Right lobe of liver (tissue), 6 donors: ENCODE measurements around the gene GCNT1. TPM values are rescaled to one million over a fixed set of nuclear protein-coding genes. Genes with fewer than 3 reads are reported as not detected.
"Not testable (repeated sequence)": the region's sequence is repeated elsewhere in the genome, so short reads cannot be mapped to it uniquely, and the experiment has no call there.

Experiments
- ATAC-seq, 4 donors: fragments of 200-7000 bp; cut with Tn5 transposase; one replicate each; pipeline ENCODE4 v1.9.1; 2020; ENCODE audit warnings: mild to moderate bottlenecking in 4 of 4, moderate library complexity in 4 of 4
- DNase-seq, 3 donors: peaks; one replicate each; pipeline ENCODE4 v3.0.0-alpha.2; 2020
- H3K27ac ChIP-seq, 3 donors: fragments of 200-600 bp; one replicate each; pipeline ENCODE4 v1.8.0; 2022
- H3K27me3 ChIP-seq, 2 donors: fragments of 200-600 bp; one replicate each; pipeline ENCODE4 v1.8.0; 2022
- H3K36me3 ChIP-seq, 4 donors: fragments of 200-600 bp; sonication (generic) in 1 of 4; one replicate each; pipeline versions ENCODE4 v1.5.1 to v1.8.0; 2017 to 2022; ENCODE audit warnings: control low read depth in 1 of 4
- H3K4me1 ChIP-seq, 4 donors: fragments of 200-600 bp; sonication (generic) in 1 of 4; one replicate each; pipeline versions ENCODE4 v1.5.1 to v1.8.0; 2017 to 2022; ENCODE audit warnings: control low read depth in 1 of 4
- H3K4me3 ChIP-seq, 3 donors: fragments of 200-600 bp; one replicate each; pipeline ENCODE4 v1.8.0; 2022
- H3K9me3 ChIP-seq, 4 donors: fragments of 200-600 bp; sonication (generic) in 1 of 4; one replicate each; pipeline versions ENCODE4 v1.5.1 to v1.8.0; 2017 to 2022; ENCODE audit warnings: control low read depth in 1 of 4
- CTCF ChIP-seq, 4 donors: fragments of 200-600 bp in 3 of 4; fragments of 450-650 bp in 1 of 4; IDR thresholded peaks; one replicate each; pipeline versions ENCODE4 v1.5.1 to v1.8.0; 2016 to 2022; ENCODE audit warnings: antibody characterized with exemption in 4 of 4, mild to moderate bottlenecking in 2 of 4
- POLR2A ChIP-seq: fragments of 450-650 bp; IDR thresholded peaks from one replicate; pipeline ENCODE4 v1.6.1; 2017; ENCODE audit warnings: antibody characterized with exemption, mild to moderate bottlenecking
- WGBS: methylation state at CpG from one replicate; pipeline ENCODE4 v1.1.6; 2018; ENCODE audit warnings: low coverage, low lambda C conversion rate; ENCODE audit not compliant: insufficient coverage; ENCODE audit errors: missing lambda C conversion rate; 5-methylcytosine and 5-hydroxymethylcytosine counted together
- intact Hi-C, 2 donors: fragments of 100-400 bp; cut with DNase I; formaldehyde crosslinking; loops; one replicate each; pipeline versions ENCODE4 v1.11.2 to v1.14.1; 2022
- total RNA-seq, 6 experiments: library from RNA; depleted of rRNA in 2 of 6; stranded (reverse); fragments of >200 nt in 2 of 6; fragmentation: NEBNext Ultra II Directional in 3 of 6; extraction: Animal tissue kit (Norgen Biotek cat#: 25700) in 3 of 6; gene quantifications; one replicate each; pipeline versions ENCODE4 v1.1.0 to v1.2.4, GENCODE V29; 2016 to 2023
- donor health status: DM: no; HTN: yes; CAD: no.
- donor health status: DM: no; HTN: no; CAD: no.
- donor health status: DM: no; HTN: no; CAD: no.
- donor health status: DM: no; HTN: yes; CAD: no.
- donor health status: DM: no; HTN: yes; CAD: no.

GCNT1 gene
- total RNA-seq, 6 experiments from 2014 or later = 1.1 to 3.6 (median 2.7) TPM

DNA sequence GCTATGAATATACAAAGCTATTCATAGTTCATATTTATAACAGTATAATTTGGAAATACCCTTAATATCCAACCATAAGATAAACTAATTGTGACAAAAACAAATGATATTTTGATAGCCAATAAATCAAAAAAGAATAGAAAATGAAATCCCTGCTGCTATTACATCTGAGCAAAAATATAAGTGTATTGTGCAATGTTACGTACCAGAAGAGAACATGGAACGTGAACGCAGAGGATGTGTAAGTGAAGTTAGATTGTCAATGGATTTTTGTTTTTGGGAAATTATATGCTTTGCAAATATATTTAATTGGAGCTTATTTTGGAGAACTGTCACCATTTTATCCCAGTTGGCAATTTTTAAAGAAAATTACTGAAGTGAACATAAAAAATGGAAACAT lies 15.4 kb downstream of the GCNT1 start:
- Histone ChIP-seq H3K27ac (no peak overlapping the region), H3K9me3 (no peaks in the 10 kb centered on the region), H3K4me1 (no peaks in the 10 kb centered on the region), H3K27me3 (no peaks in the 10 kb centered on the region), H3K4me3 (no peak overlapping the region), H3K36me3 (no peaks in the 10 kb centered on the region)
- 62% methylated on average over 3 of the region's 3 CpGs for WGBS
- DNase-seq = no peak
- no peak for ATAC-seq
- TF ChIP-seq POLR2A = no peak
- no peak for TF ChIP-seq CTCF (IDR thresholded peaks at IDR 0.05)
- intact Hi-C loops = no loop called here

DNA sequence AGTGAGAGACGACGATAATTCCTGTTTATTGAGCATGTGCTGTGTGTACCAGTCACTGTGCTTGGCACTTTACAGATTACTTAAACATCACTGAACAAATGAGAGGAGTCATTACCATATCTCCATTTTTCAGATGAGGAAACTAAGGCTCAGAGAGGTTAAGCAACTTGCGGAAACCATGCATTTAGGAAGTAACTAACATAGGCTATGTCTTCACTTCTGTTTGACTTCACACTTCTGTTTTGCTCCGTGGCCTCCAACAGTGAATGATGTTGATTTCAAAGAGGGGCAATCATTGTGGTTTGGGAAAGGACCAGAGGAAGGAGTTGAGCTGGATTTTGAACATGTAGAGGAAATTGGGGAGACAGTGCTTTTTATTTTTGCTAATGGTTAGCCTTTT lies 16.7 kb downstream of the GCNT1 start:
- 62% methylated on average over 4 of the region's 4 CpGs for WGBS
- H3K27ac ChIP-seq = no peak overlapping the region

GRCh38 chr9:76477818-76478217 lies 18.8 kb downstream of the GCNT1 start:
- H3K36me3 ChIP-seq, H3K4me1 ChIP-seq, H3K27ac ChIP-seq, intact Hi-C loops, H3K9me3 ChIP-seq, H3K27me3 ChIP-seq, DNase-seq, H3K4me3 ChIP-seq, ATAC-seq: not testable (repeated sequence)
- WGBS = 77% methylated on average over 7 of the region's 7 CpGs

More for the DNA sequence above, 16.7 kb downstream of the GCNT1 start:
- intact Hi-C loops = no loop called here
- no peak for TF ChIP-seq POLR2A
- no peak for TF ChIP-seq CTCF (IDR thresholded peaks at IDR 0.05)
- Histone ChIP-seq H3K4me3 (no peak overlapping the region), H3K9me3 (no peaks in the 10 kb centered on the region), H3K4me1 (no peaks in the 10 kb centered on the region), H3K36me3 (no peaks in the 10 kb centered on the region), H3K27me3 (no peaks in the 10 kb centered on the region)
- ATAC-seq = peak in 3 of 4 donors; percentile 30 to 42 (median 32)
- DNase-seq = no peak

- DNase-seq = no peak
- Histone ChIP-seq H3K4me1 (no peaks in the 10 kb centered on the region), H3K9me3 (no peaks in the 10 kb centered on the region), H3K36me3 (no peaks in the 10 kb centered on the region), H3K27me3 (no peaks in the 10 kb centered on the region), H3K4me3 (no peak overlapping the region), H3K27ac (no peak overlapping the region)
- WGBS = 81% methylated on average over 3 of the region's 10 CpGs
- intact Hi-C loops = no loop called here
- no peak for ATAC-seq
- TF ChIP-seq POLR2A = no peak
- TF ChIP-seq CTCF (IDR thresholded peaks at IDR 0.05) = no peak
Observed at GRCh38 chr9:76478226-76478625, 19.2 kb downstream of the GCNT1 start.

DNA sequence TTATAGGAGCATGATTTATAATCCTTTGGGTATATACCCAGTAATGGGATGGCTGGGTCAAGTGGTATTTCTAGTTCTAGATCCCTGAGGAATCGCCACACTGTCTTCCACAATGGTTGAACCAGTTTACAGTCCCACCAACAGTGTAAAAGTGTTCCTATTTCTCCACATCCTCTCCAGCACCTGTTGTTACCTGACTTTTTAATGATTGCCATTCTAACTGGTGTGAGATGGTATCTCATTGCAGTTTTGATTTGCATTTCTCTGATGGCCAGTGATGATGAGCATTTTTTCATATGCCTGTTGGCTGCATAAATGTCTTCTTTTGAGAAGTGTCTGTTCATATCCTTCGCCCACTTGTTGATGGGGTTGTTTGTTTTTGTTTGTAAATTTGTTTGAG lies 20.4 kb downstream of the GCNT1 start:
- H3K4me1 ChIP-seq, ATAC-seq, H3K27me3 ChIP-seq, H3K9me3 ChIP-seq, H3K36me3 ChIP-seq, DNase-seq, H3K4me3 ChIP-seq, H3K27ac ChIP-seq, intact Hi-C loops: not testable (repeated sequence)
- WGBS = 90% methylated on average over 1 of the region's 2 CpGs

GRCh38 chr9:76486151-76486550 lies 27.2 kb downstream of the GCNT1 start:
- no peak for ATAC-seq
- Histone ChIP-seq H3K36me3 (no peaks in the 10 kb centered on the region), H3K27me3 (no peaks in the 10 kb centered on the region), H3K9me3 (no peaks in the 10 kb centered on the region), H3K27ac (no peak overlapping the region), H3K4me1 (no peaks in the 10 kb centered on the region), H3K4me3 (no peak overlapping the region)
- TF ChIP-seq POLR2A (no peak), CTCF (IDR thresholded peaks at IDR 0.05) (no peak)
- intact Hi-C loops = no loop called here
- no peak for DNase-seq
- 89% methylated on average over 2 of the region's 2 CpGs for WGBS
